HEK293T (cell line): ENCODE measurements around the gene GRIA4.

ENCODE experiments used
- CTCF ChIA-PET: fragments of 350-600 bp; formaldehyde crosslinking; extraction: SDS; loops from one replicate; lab custom pipeline; 2021; ENCODE audit warnings: antibody characterized with exemption, inconsistent platforms; lab: Yijun Ruan, JAX
- POLR2A ChIA-PET: fragments of 350-600 bp; formaldehyde crosslinking; extraction: SDS; loops from one replicate; lab custom pipeline; 2020; ENCODE audit warnings: antibody characterized with exemption, inconsistent platforms; lab: Yijun Ruan, JAX
- DNase-seq: peaks from one replicate; pipeline ENCODE4 v3.0.0; 2012; ENCODE audit warnings: mixed read lengths; ENCODE audit errors: extremely low spot score
- ARNT ChIP-seq: fragments of 450-650 bp; IDR thresholded peaks from 2 replicates; pipeline ENCODE4 v1.6.1; 2017; ENCODE audit warnings: mild to moderate bottlenecking
- BHLHE40 ChIP-seq: fragments of 450-650 bp; IDR thresholded peaks from 2 replicates; pipeline ENCODE4 v1.6.1; 2016; ENCODE audit warnings: mild to moderate bottlenecking, moderate library complexity, borderline replicate concordance
- CTBP1 ChIP-seq: fragments of 450-650 bp; IDR thresholded peaks from 2 replicates; pipeline ENCODE4 v1.6.1; 2016; ENCODE audit warnings: borderline replicate concordance
- ELF4 ChIP-seq: fragments of 450-650 bp; IDR thresholded peaks from 2 replicates; pipeline ENCODE4 v1.6.1; 2017; ENCODE audit warnings: antibody characterized with exemption
- FOXA1 ChIP-seq: fragments of 450-650 bp; IDR thresholded peaks from 2 replicates; pipeline ENCODE4 v1.6.1; 2016; ENCODE audit warnings: mild to moderate bottlenecking
- FOXK2 ChIP-seq: fragments of 450-650 bp; IDR thresholded peaks from 2 replicates; pipeline ENCODE4 v1.6.1; 2016; ENCODE audit warnings: mild to moderate bottlenecking
- FOXM1 ChIP-seq: fragments of 450-650 bp; IDR thresholded peaks from 2 replicates; pipeline ENCODE4 v1.6.1; 2017; ENCODE audit warnings: mild to moderate bottlenecking, borderline replicate concordance
- HDGF ChIP-seq: fragments of 450-650 bp; IDR thresholded peaks from 2 replicates; pipeline ENCODE4 v1.6.1; 2017; ENCODE audit warnings: antibody characterized with exemption, borderline replicate concordance
- L3MBTL2 ChIP-seq: fragments of 450-650 bp; conservative IDR thresholded peaks from 2 replicates; pipeline ENCODE4 v1.6.1; 2016; ENCODE audit warnings: mild to moderate bottlenecking
- LEF1 ChIP-seq: fragments of 450-650 bp; IDR thresholded peaks from 2 replicates; pipeline ENCODE4 v1.6.1; 2017; ENCODE audit warnings: mild to moderate bottlenecking, borderline replicate concordance
- NFRKB ChIP-seq: fragments of 450-650 bp; IDR thresholded peaks from 2 replicates; pipeline ENCODE4 v1.6.1; 2016; ENCODE audit warnings: mild to moderate bottlenecking, moderate library complexity
- SP1 ChIP-seq: fragments of 450-650 bp; IDR thresholded peaks from 2 replicates; pipeline ENCODE4 v1.6.1; 2017
- SUZ12 ChIP-seq: fragments of 450-650 bp; IDR thresholded peaks from 2 replicates; pipeline ENCODE4 v1.6.1; 2016; ENCODE audit warnings: mild to moderate bottlenecking
- TARDBP ChIP-seq: fragments of 450-650 bp; IDR thresholded peaks from 2 replicates; pipeline ENCODE4 v1.6.1; 2016
- ZNF384 ChIP-seq: fragments of 450-650 bp; IDR thresholded peaks from 2 replicates; pipeline ENCODE4 v1.6.1; 2016
- TF ChIP-seq, protein P1 (sequence below): fragments of 450-650 bp; IDR thresholded peaks from 2 replicates; pipeline ENCODE4 v1.6.1; 2016

Gene GRIA4

DNA sequence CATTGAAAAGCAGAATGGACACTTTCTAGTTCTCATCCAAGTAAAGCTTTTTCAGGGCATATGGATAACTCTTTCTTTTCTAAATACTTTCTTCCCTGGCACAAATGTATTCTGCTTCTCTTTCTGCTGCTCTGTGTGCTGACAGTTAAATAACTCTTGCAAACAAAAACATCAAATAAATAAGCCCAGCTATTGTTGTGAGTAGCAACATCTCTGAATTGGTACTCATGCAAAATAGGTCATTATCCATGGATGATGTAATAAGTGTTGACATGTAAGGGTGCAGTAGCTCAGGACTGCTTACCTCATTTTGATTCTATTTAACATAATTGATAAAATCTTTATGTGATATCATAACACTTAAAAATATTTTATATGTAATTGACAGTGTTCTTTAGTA is 247.9 kb downstream of the GRIA4 start:
- no peak for DNase-seq
- ChIA-PET POLR2A (no interaction called here), CTCF (no interaction called here)
- no peak for TF ChIP-seq ELF4
- no peak for TF ChIP-seq CTBP1
- TF ChIP-seq BHLHE40 = no peak
- no peak for TF ChIP-seq NFRKB
- no peak for TF ChIP-seq TARDBP
- TF ChIP-seq ZNF384 = no peak
- no peak for TF ChIP-seq HDGF
- no peak for TF ChIP-seq SUZ12
- no peak for TF ChIP-seq LEF1
- TF ChIP-seq, protein P1, sequence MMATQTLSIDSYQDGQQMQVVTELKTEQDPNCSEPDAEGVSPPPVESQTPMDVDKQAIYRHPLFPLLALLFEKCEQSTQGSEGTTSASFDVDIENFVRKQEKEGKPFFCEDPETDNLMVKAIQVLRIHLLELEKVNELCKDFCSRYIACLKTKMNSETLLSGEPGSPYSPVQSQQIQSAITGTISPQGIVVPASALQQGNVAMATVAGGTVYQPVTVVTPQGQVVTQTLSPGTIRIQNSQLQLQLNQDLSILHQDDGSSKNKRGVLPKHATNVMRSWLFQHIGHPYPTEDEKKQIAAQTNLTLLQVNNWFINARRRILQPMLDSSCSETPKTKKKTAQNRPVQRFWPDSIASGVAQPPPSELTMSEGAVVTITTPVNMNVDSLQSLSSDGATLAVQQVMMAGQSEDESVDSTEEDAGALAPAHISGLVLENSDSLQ = no peak
- TF ChIP-seq FOXK2 = no peak
- TF ChIP-seq ARNT = no peak
- no peak for TF ChIP-seq L3MBTL2
- TF ChIP-seq FOXA1 = no peak
- TF ChIP-seq SP1 = no peak
- no peak for TF ChIP-seq FOXM1

DNA sequence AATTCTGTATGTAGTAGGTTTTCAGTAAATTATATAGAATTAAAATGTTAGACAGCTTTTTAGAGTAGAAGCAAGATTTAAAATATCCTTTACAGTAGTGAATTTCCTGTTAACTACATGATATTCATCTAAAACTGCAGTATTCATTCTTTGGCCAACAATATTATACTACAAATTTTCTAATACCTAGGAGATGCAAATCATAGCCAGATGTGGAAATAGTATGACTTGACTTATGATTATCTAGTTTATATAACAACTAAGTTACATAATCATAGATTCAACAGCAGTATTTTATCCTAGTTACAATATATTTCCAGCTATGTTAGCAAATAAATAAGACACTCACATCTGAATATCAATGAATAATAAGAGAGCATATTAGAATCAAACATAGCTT is 249.0 kb downstream of the GRIA4 start:
- no peak for DNase-seq
- TF ChIP-seq ZNF384 = no peak
- no peak for TF ChIP-seq TARDBP
- no peak for TF ChIP-seq ARNT
- TF ChIP-seq FOXK2 = no peak
- TF ChIP-seq ELF4 = no peak
- no peak for TF ChIP-seq NFRKB
- no peak for TF ChIP-seq CTBP1
- no peak for TF ChIP-seq FOXA1
- POLR2A ChIA-PET = no interaction called here
- CTCF ChIA-PET = no interaction called here

- TF ChIP-seq, protein P1 = no peak
- TF ChIP-seq NFRKB (no peak), FOXK2 (no peak), FOXA1 (no peak), ZNF384 (no peak), L3MBTL2 (no peak), SUZ12 (no peak), ARNT (no peak), CTBP1 (no peak), HDGF (no peak)
- CTCF ChIA-PET = no interaction called here
- DNase-seq = no peak
- POLR2A ChIA-PET = no interaction called here
Measured at GRCh38 chr11:105860105-105860504, 250.2 kb downstream of the GRIA4 start.

DNA sequence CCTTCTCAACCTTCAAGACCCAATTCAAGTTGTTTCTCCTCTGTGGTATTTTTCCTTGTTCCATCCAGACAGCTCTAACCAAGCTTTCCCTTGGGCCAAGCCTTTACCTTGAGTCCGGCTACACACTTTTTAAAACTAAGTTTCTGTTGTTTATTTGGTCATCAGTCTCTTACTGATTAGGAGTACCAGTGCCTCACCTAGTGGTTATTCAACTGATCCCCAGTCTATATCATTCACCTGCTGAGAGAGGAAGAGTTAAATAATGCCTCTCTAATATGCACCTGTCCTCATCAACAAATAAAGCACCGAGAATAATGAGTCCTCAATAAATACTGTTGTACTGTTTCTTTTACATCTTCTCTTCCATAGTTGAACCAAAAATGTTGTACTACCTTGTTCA is 251.4 kb downstream of the GRIA4 start:
- ChIA-PET POLR2A (no interaction called here), CTCF (interaction anchor here (0.6 kb wide), 1 partner anchor 63 kb away, joined by 3 read pairs; no protein-coding TSS in a partner anchor)
- TF ChIP-seq LEF1 (no peak), ARNT (no peak), NFRKB (no peak), FOXM1 (no peak), L3MBTL2 (no peak), SP1 (no peak), ZNF384 (no peak), BHLHE40 (no peak), SUZ12 (no peak), CTBP1 (no peak), HDGF (no peak), FOXK2 (no peak), TARDBP (no peak), ELF4 (no peak), FOXA1 (no peak)
- TF ChIP-seq, protein P1 = no peak
- DNase-seq = no peak

GRCh38 chr11:105862736-105863367 is 253.0 kb downstream of the GRIA4 start:
- ChIA-PET CTCF (interaction anchor here (0.7 to 1.0 kb wide), 2 partner anchors 31 to 313 kb away, joined by 3 read pairs; no protein-coding TSS in a partner anchor), POLR2A (no interaction called here)
- no peak for TF ChIP-seq FOXM1
- TF ChIP-seq ARNT = no peak
- no peak for TF ChIP-seq BHLHE40
- no peak for TF ChIP-seq ELF4
- TF ChIP-seq, protein P1 = no peak
- TF ChIP-seq CTBP1 = no peak
- no peak for TF ChIP-seq HDGF
- no peak for TF ChIP-seq SUZ12
- TF ChIP-seq NFRKB = no peak
- no peak for TF ChIP-seq SP1
- no peak for TF ChIP-seq FOXK2
- no peak for TF ChIP-seq L3MBTL2
- no peak for TF ChIP-seq FOXA1
- TF ChIP-seq ZNF384 = no peak
- TF ChIP-seq LEF1 = no peak
- DNase-seq = peak; percentile 23

GRCh38 chr11:105863523-105863922 is 253.7 kb downstream of the GRIA4 start:
- no peak for TF ChIP-seq SP1
- no peak for TF ChIP-seq NFRKB
- TF ChIP-seq ARNT = no peak
- DNase-seq = no peak
- CTCF ChIA-PET = interaction anchor here (0.7 to 1.0 kb wide), 2 partner anchors 31 to 314 kb away, joined by 3 read pairs; no protein-coding TSS in a partner anchor
- POLR2A ChIA-PET = no interaction called here
